HepG2 (cell line): ENCODE results near the gene CBY1. TPM values are rescaled to one million over a fixed set of nuclear protein-coding genes. Genes with fewer than 3 reads are reported as not detected.
A peak's percentile ranks its signal among the peaks of the same experiment; 100 is the strongest.

Experiments
- CCDC6 ChIP-seq: sonication (generic); formaldehyde crosslinking; IDR thresholded peaks from 2 replicates; pipeline ENCODE4 v1.8.1; 2022; ENCODE audit warnings: mild to moderate bottlenecking, missing genetic modification reagents, moderate library complexity
- CREB3 ChIP-seq: sonication (generic); formaldehyde crosslinking; IDR thresholded peaks from 2 replicates; pipeline ENCODE4 v1.5.0; 2020; ENCODE audit warnings: missing genetic modification reagents
- HOXA9 ChIP-seq: sonication (generic); formaldehyde crosslinking; IDR thresholded peaks from 2 replicates; pipeline ENCODE4 v1.8.1; 2022; ENCODE audit warnings: missing genetic modification reagents, mild to moderate bottlenecking, moderate library complexity, borderline replicate concordance
- POGZ ChIP-seq: sonication (generic); formaldehyde crosslinking; IDR thresholded peaks from 2 replicates; pipeline ENCODE4 v1.4.0; 2020; ENCODE audit warnings: mild to moderate bottlenecking, missing genetic modification reagents
- RNF219 ChIP-seq: sonication (generic); formaldehyde crosslinking; IDR thresholded peaks from 2 replicates; pipeline ENCODE4 v1.5.0; 2020; ENCODE audit warnings: mild to moderate bottlenecking, missing genetic modification reagents
- SATB2 ChIP-seq: sonication (generic); formaldehyde crosslinking; IDR thresholded peaks from 2 replicates; pipeline ENCODE4 v1.5.0; 2020; ENCODE audit warnings: missing genetic modification reagents
- SIN3B ChIP-seq: fragments of 150-350 bp; IDR thresholded peaks from 2 replicates; pipeline ENCODE4 v1.6.1; 2014; ENCODE audit warnings: low read length
- ZNF124 ChIP-seq: sonication (generic); formaldehyde crosslinking; IDR thresholded peaks from 2 replicates; pipeline ENCODE4 v1.4.0; 2020; ENCODE audit warnings: missing genetic modification reagents
- ZNF766 ChIP-seq: sonication (generic); formaldehyde crosslinking; IDR thresholded peaks from 2 replicates; pipeline ENCODE4 v1.5.0; 2020; ENCODE audit warnings: missing genetic modification reagents, borderline replicate concordance
- ZNF841 ChIP-seq: sonication (generic); formaldehyde crosslinking; IDR thresholded peaks from 2 replicates; pipeline ENCODE4 v1.8.1; 2023; ENCODE audit warnings: missing genetic modification reagents, borderline replicate concordance
- ZNF878 ChIP-seq: sonication (generic); formaldehyde crosslinking; IDR thresholded peaks from 2 replicates; pipeline ENCODE4 v1.8.1; 2023; ENCODE audit warnings: mild to moderate bottlenecking, missing genetic modification reagents, moderate library complexity
- ZXDC ChIP-seq: sonication (generic); formaldehyde crosslinking; IDR thresholded peaks from 2 replicates; pipeline ENCODE4 v1.5.0; 2020; ENCODE audit warnings: mild to moderate bottlenecking, missing genetic modification reagents
- polyA plus RNA-seq, 8 experiments: library from polyadenylated mRNA; depleted of rRNA in 3 of 8; stranded (reverse) in 7 of 8; unstranded in 1 of 8; fragments of >200 nt; fragmentation: Illumina TruSeq in 4 of 8; extraction: Trizol in 4 of 8; gene quantifications; 2 replicates each; pipeline versions ENCODE4 v1.2.1 to v1.2.3, GENCODE V29; 2011 to 2016; ENCODE audit warnings: low read depth in 4 of 8, missing spikeins in 1 of 8, mixed read lengths in 1 of 8; ENCODE audit not compliant: insufficient read depth in 1 of 8
- total RNA-seq, 5 experiments: library from RNA; depleted of rRNA; stranded (reverse); fragments of >200 nt; fragmentation: Illumina TruSeq; extraction: Trizol; gene quantifications; 2 replicates each; pipeline ENCODE4 v1.2.3, GENCODE V29; 2016; ENCODE audit warnings: low read depth in 1 of 5
- TF ChIP-seq, protein P1 (sequence below): IDR thresholded peaks from 2 replicates; pipeline ENCODE4 v1.6.1; 2016
- TF ChIP-seq, protein P2 (sequence below): IDR thresholded peaks from 2 replicates; pipeline ENCODE4 v1.6.1; 2012; ENCODE audit warnings: low read depth, low read length, improper control_type of control experiment
- TF ChIP-seq, protein P3 (sequence below): sonication (generic); formaldehyde crosslinking; IDR thresholded peaks from 2 replicates; pipeline ENCODE4 v1.4.0; 2020; ENCODE audit warnings: low read depth, missing genetic modification reagents

Gene CBY1
- total and polyA plus RNA-seq, 2 of the 13 experiments (the other 11 are each of a cell fraction or from before 2014, with no cell fraction given), result 19.7 to 20.3 TPM

- TF ChIP-seq, protein P1, sequence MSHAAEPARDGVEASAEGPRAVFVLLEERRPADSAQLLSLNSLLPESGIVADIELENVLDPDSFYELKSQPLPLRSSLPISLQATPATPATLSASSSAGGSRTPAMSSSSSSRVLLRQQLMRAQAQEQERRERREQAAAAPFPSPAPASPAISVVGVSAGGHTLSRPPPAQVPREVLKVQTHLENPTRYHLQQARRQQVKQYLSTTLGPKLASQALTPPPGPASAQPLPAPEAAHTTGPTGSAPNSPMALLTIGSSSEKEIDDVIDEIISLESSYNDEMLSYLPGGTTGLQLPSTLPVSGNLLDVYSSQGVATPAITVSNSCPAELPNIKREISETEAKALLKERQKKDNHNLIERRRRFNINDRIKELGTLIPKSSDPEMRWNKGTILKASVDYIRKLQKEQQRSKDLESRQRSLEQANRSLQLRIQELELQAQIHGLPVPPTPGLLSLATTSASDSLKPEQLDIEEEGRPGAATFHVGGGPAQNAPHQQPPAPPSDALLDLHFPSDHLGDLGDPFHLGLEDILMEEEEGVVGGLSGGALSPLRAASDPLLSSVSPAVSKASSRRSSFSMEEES, result peak; percentile 74
- TF ChIP-seq ZNF124 (CRISPR knock-in tag), result peak; percentile 72; the same call in 1 of the 2 replicates
- peak; percentile 90 for TF ChIP-seq ZNF878 (CRISPR knock-in tag)
- TF ChIP-seq CCDC6 (CRISPR knock-in tag), result peak; percentile 94; the same call in 1 of the 2 replicates
- no peak for TF ChIP-seq ZNF841 (CRISPR knock-in tag)
- no peak for TF ChIP-seq HOXA9 (CRISPR knock-in tag)
- 0 out of 2 replicates have a peak, but pooled peaks have one; percentile 52 for TF ChIP-seq CREB3 (CRISPR knock-in tag)
- TF ChIP-seq, protein P2, sequence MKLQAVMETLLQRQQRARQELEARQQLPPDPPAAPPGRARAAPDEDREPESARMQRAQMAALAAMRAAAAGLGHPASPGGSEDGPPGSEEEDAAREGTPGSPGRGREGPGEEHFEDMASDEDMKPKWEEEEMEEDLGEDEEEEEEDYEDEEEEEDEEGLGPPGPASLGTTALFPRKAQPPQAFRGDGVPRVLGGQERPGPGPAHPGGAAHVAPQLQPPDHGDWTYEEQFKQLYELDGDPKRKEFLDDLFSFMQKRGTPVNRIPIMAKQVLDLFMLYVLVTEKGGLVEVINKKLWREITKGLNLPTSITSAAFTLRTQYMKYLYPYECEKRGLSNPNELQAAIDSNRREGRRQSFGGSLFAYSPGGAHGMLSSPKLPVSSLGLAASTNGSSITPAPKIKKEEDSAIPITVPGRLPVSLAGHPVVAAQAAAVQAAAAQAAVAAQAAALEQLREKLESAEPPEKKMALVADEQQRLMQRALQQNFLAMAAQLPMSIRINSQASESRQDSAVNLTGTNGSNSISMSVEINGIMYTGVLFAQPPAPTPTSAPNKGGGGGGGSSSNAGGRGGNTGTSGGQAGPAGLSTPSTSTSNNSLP, result no peak
- TF ChIP-seq POGZ (CRISPR knock-in tag), result peak; percentile 93
- no peak; the same call in none of the 2 replicates for TF ChIP-seq RNF219
- TF ChIP-seq ZXDC (CRISPR knock-in tag), result peak; percentile 90; the same call in 1 of the 2 replicates
- peak; percentile 98 for TF ChIP-seq SIN3B
- peak; percentile 94 for TF ChIP-seq SATB2 (CRISPR knock-in tag)
- TF ChIP-seq ZNF766 (CRISPR knock-in tag), result peak; percentile 97
- TF ChIP-seq, protein P3, sequence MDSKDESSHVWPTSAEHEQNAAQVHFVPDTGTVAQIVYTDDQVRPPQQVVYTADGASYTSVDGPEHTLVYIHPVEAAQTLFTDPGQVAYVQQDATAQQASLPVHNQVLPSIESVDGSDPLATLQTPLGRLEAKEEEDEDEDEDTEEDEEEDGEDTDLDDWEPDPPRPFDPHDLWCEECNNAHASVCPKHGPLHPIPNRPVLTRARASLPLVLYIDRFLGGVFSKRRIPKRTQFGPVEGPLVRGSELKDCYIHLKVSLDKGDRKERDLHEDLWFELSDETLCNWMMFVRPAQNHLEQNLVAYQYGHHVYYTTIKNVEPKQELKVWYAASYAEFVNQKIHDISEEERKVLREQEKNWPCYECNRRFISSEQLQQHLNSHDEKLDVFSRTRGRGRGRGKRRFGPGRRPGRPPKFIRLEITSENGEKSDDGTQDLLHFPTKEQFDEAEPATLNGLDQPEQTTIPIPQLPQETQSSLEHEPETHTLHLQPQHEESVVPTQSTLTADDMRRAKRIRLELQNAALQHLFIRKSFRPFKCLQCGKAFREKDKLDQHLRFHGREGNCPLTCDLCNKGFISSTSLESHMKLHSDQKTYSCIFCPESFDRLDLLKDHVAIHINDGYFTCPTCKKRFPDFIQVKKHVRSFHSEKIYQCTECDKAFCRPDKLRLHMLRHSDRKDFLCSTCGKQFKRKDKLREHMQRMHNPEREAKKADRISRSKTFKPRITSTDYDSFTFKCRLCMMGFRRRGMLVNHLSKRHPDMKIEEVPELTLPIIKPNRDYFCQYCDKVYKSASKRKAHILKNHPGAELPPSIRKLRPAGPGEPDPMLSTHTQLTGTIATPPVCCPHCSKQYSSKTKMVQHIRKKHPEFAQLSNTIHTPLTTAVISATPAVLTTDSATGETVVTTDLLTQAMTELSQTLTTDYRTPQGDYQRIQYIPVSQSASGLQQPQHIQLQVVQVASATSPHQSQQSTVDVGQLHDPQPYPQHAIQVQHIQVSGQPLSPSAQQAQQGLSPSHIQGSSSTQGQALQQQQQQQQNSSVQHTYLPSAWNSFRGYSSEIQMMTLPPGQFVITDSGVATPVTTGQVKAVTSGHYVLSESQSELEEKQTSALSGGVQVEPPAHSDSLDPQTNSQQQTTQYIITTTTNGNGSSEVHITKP (CRISPR knock-in tag), result peak; percentile 86
Measured at GRCh38 chr22:38681582-38682335, 25.3 kb downstream of the CBY1 start, which contains the start of gene TOMM22 (continued).
